ENCODE data around the gene SENP6.

- TF ChIP-seq ZNF664 (tag by site-specific recombination; IDR thresholded peaks at IDR 0.05) (no peak), ZNF560 (tag by site-specific recombination; IDR thresholded peaks at IDR 0.05; ENCODE audit: borderline replicate concordance) (no peak), CTCF (tag by site-specific recombination; IDR thresholded peaks at IDR 0.05) (no peak), ZNF391 (tag by site-specific recombination; IDR thresholded peaks at IDR 0.05; ENCODE audit: borderline replicate concordance, low read depth) (no peak), ZNF654 (tag by site-specific recombination; IDR thresholded peaks at IDR 0.05; ENCODE audit: low read depth) (no peak), ZNF24 (tag by site-specific recombination; IDR thresholded peaks at IDR 0.05) (no peak), ZBTB26 (tag by site-specific recombination; optimal IDR thresholded peaks at IDR 0.05) (no peak), GLIS2 (tag by site-specific recombination; IDR thresholded peaks at IDR 0.05) (no peak), ZNF274 (IDR thresholded peaks at IDR 0.05; ENCODE audit: low read length) (no peak), ZNF274 (tag by site-specific recombination; IDR thresholded peaks at IDR 0.05; ENCODE audit: borderline replicate concordance) (no peak), SP3 (tag by site-specific recombination; IDR thresholded peaks at IDR 0.05) (no peak), ZNF133 (tag by site-specific recombination; IDR thresholded peaks at IDR 0.05) (no peak), ZNF184 (tag by site-specific recombination; IDR thresholded peaks at IDR 0.05) (no peak)
Observed at GRCh38 chr6:75624988-75625387, 23.3 kb downstream of the SENP6 start.

All from HEK293 (cell line).